Measurements from ENCODE around the gene SUMO3. TPM values are rescaled to one million over a fixed set of nuclear protein-coding genes. Genes with fewer than 3 reads are reported as not detected.

The SUMO3 gene
- polyA plus RNA-seq, 1 experiment: 82.6 TPM

DNA sequence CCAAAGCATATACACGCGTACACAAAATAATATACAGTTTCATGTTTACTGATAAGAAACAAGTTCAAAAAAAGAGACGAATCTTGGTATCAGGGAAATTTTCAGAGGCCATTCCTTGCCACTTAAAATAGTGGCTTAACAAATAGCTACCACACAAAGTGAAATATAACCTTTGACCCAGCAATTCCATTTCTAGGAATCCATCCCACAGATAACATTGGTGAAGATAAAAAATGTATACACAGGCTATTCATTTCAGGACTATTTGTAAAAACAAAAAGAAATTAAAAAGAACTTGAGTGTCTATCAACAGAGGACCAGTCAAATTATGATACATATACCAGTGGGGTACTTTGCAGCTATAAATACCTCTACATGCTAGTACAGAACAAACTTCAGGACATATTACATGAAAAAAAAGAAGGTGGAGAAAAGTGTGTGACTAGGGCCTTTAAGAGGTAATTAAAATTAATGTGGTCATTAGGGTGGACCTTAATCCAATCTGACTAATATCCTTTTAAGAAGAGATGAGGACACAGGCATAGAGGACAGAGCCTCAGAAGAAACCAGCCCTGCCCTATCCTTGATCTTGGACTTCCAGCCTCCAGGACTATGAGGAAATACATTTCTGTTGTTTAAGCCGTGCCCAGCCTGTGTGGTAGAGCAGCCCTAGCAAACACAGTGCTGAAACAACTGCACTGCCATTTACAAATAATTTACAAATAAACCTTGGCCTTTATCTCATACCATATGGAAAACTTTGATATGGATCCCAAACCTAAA is 24.1 kb downstream of the SUMO3 start:
- TF ChIP-seq, protein P1, sequence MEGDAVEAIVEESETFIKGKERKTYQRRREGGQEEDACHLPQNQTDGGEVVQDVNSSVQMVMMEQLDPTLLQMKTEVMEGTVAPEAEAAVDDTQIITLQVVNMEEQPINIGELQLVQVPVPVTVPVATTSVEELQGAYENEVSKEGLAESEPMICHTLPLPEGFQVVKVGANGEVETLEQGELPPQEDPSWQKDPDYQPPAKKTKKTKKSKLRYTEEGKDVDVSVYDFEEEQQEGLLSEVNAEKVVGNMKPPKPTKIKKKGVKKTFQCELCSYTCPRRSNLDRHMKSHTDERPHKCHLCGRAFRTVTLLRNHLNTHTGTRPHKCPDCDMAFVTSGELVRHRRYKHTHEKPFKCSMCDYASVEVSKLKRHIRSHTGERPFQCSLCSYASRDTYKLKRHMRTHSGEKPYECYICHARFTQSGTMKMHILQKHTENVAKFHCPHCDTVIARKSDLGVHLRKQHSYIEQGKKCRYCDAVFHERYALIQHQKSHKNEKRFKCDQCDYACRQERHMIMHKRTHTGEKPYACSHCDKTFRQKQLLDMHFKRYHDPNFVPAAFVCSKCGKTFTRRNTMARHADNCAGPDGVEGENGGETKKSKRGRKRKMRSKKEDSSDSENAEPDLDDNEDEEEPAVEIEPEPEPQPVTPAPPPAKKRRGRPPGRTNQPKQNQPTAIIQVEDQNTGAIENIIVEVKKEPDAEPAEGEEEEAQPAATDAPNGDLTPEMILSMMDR (IDR thresholded peaks at IDR 0.05; ENCODE audit: insufficient read depth, low read depth, low read length): no peak
- peaks cover 3% of the 10 kb centered on the region for H3K36me3 ChIP-seq (ENCODE audit: control insufficient read depth, insufficient read depth, low read length)
- no peaks in the 10 kb centered on the region for H3K27me3 ChIP-seq (ENCODE audit: control insufficient read depth, insufficient read depth, low read length)
- CTCF ChIA-PET: interaction anchor here (0.6 to 2.1 kb wide), 35 partner anchors 8 to 495 kb away, joined by 3 to 19 read pairs (median 6); partner anchors contain the start of genes PTTG1IP, SUMO3 and UBE2G2
- POLR2A ChIA-PET: no interaction called here
- no peak overlapping the region for H3K4me3 ChIP-seq (ENCODE audit: low read depth, low read length)
- DNase-seq (ENCODE audit: low read depth): no peak

DNA sequence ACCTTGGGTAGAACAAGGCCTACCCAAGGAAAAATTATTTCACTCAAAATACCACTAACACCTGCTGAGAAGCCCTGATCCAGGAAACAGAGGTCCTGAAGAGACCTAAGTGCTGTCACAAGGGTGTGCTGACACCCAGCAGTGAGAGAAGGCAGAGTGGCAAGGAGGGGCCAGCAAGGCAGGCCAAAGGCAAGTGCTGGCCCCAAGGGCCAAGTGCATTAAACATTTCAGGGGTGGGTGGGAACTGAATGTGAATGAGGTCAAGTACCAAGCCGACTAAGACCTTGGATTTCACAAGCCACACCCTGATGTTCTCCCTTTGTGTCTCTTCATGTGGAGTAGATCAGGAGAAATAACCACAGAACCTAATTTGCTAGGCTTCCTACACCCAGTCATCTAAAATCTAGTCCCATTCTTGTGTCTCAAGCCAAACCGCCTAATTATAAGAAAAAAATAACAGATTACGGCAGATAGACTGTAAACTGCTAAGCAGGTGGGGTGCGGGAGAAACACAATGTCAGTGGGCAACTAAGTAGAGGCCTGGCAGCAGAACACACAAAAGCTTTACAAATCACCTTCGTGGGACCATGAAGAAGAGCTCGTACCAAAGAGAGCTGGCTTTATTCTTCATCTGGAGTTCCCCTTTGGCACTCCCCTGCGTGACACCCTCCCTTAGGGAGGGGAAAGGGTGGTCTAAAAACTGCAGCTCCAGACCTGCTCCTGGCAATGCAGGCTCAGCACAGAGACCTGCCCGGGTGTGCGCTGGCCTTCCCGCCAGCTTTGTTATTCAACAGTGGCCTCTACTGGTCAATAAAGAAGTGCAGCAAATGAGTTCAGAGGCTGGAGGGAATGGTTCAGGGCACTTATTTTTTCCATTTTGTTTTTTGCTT is 24.9 kb downstream of the SUMO3 start:
- DNase-seq (ENCODE audit: low read depth): no peak
- ChIA-PET POLR2A (no interaction called here), CTCF (interaction anchor here (0.7 to 2.1 kb wide), 35 partner anchors 9 to 495 kb away, joined by 3 to 19 read pairs (median 6); partner anchors contain the start of genes PTTG1IP, SUMO3 and UBE2G2)
- Histone ChIP-seq H3K36me3 (ENCODE audit: control insufficient read depth, insufficient read depth, low read length) (peaks cover 3% of the 10 kb centered on the region), H3K4me3 (ENCODE audit: low read depth, low read length) (no peak overlapping the region), H3K27me3 (ENCODE audit: control insufficient read depth, insufficient read depth, low read length) (no peaks in the 10 kb centered on the region)
- TF ChIP-seq, protein P1 (IDR thresholded peaks at IDR 0.05; ENCODE audit: insufficient read depth, low read depth, low read length): peak; percentile 75

DNA sequence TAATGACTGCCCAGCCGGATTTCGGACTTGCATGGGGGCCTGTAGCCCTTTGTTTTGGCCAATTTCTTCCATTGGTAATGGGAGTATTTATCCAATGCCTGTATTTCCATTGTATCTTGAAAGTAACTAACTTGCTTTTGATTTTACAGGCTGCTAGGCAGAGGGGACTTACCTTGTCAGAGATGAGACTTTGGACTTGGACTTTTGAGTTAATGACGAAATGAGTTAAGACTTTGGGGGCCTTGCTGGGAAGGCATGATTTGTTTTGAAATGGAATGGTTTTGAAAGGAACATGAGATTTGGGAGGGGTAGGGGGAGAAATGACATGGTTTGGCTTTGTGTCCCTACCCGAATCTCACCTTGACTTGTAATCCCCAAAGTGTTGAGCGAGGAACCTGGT is 25.9 kb downstream of the SUMO3 start:
- CTCF ChIA-PET: interaction anchor here (1.0 to 1.3 kb wide), 2 partner anchors 9 to 36 kb away, joined by 4 read pairs; partner anchors contain the start of gene UBE2G2

DNA sequence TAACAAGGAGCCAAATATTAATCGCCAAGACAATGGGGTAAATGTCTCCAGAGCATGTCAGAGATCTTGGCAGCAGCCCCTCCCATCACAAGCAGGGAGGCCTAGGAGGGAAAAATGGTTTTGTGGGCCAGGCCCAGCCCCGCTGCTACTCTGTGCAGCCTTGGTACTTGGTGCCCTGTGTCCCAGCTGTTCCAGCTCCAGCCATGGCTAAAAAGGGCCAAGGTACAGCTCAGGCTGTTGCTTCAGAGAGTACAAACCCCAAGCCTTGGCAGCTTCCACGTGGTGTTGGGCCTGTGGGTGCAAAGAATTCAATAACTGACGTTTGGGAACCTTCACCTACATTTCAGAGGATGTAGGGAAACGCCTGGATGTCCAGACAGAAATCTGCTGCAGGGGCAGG is 26.6 kb downstream of the SUMO3 start:
- Histone ChIP-seq H3K27me3 (ENCODE audit: control insufficient read depth, insufficient read depth, low read length) (no peaks in the 10 kb centered on the region), H3K36me3 (ENCODE audit: control insufficient read depth, insufficient read depth, low read length) (peaks cover 1% of the 10 kb centered on the region; the same call in 1 of the 2 replicates), H3K4me3 (ENCODE audit: low read depth, low read length) (no peak overlapping the region)
- POLR2A ChIA-PET: no interaction called here
- CTCF ChIA-PET: interaction anchor here (1.0 to 1.3 kb wide), 2 partner anchors 10 to 35 kb away, joined by 4 read pairs; partner anchors contain the start of gene UBE2G2
- DNase-seq (ENCODE audit: low read depth): no peak
- TF ChIP-seq, protein P1 (IDR thresholded peaks at IDR 0.05; ENCODE audit: insufficient read depth, low read depth, low read length): no peak

More for the DNA sequence above, 25.9 kb downstream of the SUMO3 start:
- POLR2A ChIA-PET: no interaction called here
- Histone ChIP-seq H3K27me3 (ENCODE audit: control insufficient read depth, insufficient read depth, low read length) (no peaks in the 10 kb centered on the region), H3K4me3 (ENCODE audit: low read depth, low read length) (no peak overlapping the region), H3K36me3 (ENCODE audit: control insufficient read depth, insufficient read depth, low read length) (peaks cover 1% of the 10 kb centered on the region; the same call in 1 of the 2 replicates)
- TF ChIP-seq, protein P1 (IDR thresholded peaks at IDR 0.05; ENCODE audit: insufficient read depth, low read depth, low read length): no peak
- DNase-seq (ENCODE audit: low read depth): no peak
